HepG2 (cell line): ENCODE measurements around the gene SIK3. TPM values are rescaled to one million over a fixed set of nuclear protein-coding genes. Genes with fewer than 3 reads are reported as not detected.

Experiments
- ATF3 ChIP-seq: sonication (generic); formaldehyde crosslinking; IDR thresholded peaks from 2 replicates; pipeline ENCODE4 v1.4.0; 2020; ENCODE audit warnings: missing genetic modification reagents
- BHLHE40 ChIP-seq: IDR thresholded peaks from 2 replicates; pipeline ENCODE4 v1.6.1; 2011; ENCODE audit warnings: low read length, improper control_type of control experiment
- CBX2 ChIP-seq, 2 experiments: fragments of 200-600 bp in 1 of 2; sonication (generic); formaldehyde crosslinking in 1 of 2; IDR thresholded peaks; 2 replicates each; pipeline versions ENCODE4 v1.7.0 to v1.8.1; 2018 to 2022; ENCODE audit warnings: low read depth in 2 of 2, low read length in 1 of 2, mild to moderate bottlenecking in 1 of 2, missing genetic modification reagents in 1 of 2
- FIP1L1 ChIP-seq: fragments of 200-400 bp; formaldehyde crosslinking; IDR thresholded peaks from 2 replicates; pipeline ENCODE4 v1.6.1; 2018; ENCODE audit warnings: low read depth, mild to moderate bottlenecking, low read length, moderate library complexity, borderline replicate concordance; ENCODE audit not compliant: insufficient read depth
- KAT7 ChIP-seq: IDR thresholded peaks from 2 replicates; pipeline ENCODE4 v1.6.1; 2018; ENCODE audit warnings: borderline replicate concordance, missing compliant biosample characterization
- NR0B2 ChIP-seq: sonication (generic); formaldehyde crosslinking; IDR thresholded peaks from 2 replicates; pipeline ENCODE4 v1.4.0; 2020; ENCODE audit warnings: mild to moderate bottlenecking, missing genetic modification reagents
- PATZ1 ChIP-seq: sonication (generic); formaldehyde crosslinking; IDR thresholded peaks from 2 replicates; pipeline ENCODE4 v1.4.0; 2020; ENCODE audit warnings: missing genetic modification reagents
- PPARG ChIP-seq: conservative IDR thresholded peaks from 2 replicates; pipeline ENCODE4 v1.6.1; 2016; ENCODE audit warnings: missing biosample characterization, missing genetic modification reagents
- PRMT3 ChIP-seq: sonication (generic); formaldehyde crosslinking; IDR thresholded peaks from 2 replicates; pipeline ENCODE4 v1.8.1; 2022; ENCODE audit warnings: low read depth, mild to moderate bottlenecking, moderate library complexity, missing genetic modification reagents, borderline replicate concordance
- REPIN1 ChIP-seq: sonication (generic); formaldehyde crosslinking; IDR thresholded peaks from 2 replicates; pipeline ENCODE4 v1.8.0; 2022; ENCODE audit warnings: missing genetic modification reagents, low read depth, mild to moderate bottlenecking, borderline replicate concordance
- TEAD2 ChIP-seq: sonication (generic); formaldehyde crosslinking; IDR thresholded peaks from 2 replicates; pipeline ENCODE4 v1.9.0; 2021; ENCODE audit warnings: missing genetic modification reagents
- THAP8 ChIP-seq: sonication (generic); formaldehyde crosslinking; IDR thresholded peaks from 2 replicates; pipeline ENCODE4 v1.5.1; 2020; ENCODE audit warnings: missing genetic modification reagents, mild to moderate bottlenecking, borderline replicate concordance
- ZHX1 ChIP-seq: sonication (generic); formaldehyde crosslinking; IDR thresholded peaks from 2 replicates; pipeline ENCODE4 v1.8.1; 2022; ENCODE audit warnings: low read depth, mild to moderate bottlenecking, missing genetic modification reagents
- ZNF207 ChIP-seq: fragments of 450-650 bp; IDR thresholded peaks from 2 replicates; pipeline ENCODE4 v1.6.1; 2016; ENCODE audit warnings: antibody characterized with exemption, borderline replicate concordance
- ZNF263 ChIP-seq: sonication (generic); formaldehyde crosslinking; IDR thresholded peaks from 2 replicates; pipeline ENCODE4 v1.4.0; 2020; ENCODE audit warnings: missing genetic modification reagents
- ZNF382 ChIP-seq: sonication (generic); formaldehyde crosslinking; IDR thresholded peaks from 2 replicates; pipeline ENCODE4 v1.5.0; 2020; ENCODE audit warnings: missing genetic modification reagents, mild to moderate bottlenecking, borderline replicate concordance
- ZNF432 ChIP-seq: sonication (generic); formaldehyde crosslinking; IDR thresholded peaks from 2 replicates; pipeline ENCODE4 v1.5.0; 2020; ENCODE audit warnings: missing genetic modification reagents, mild to moderate bottlenecking, borderline replicate concordance
- ZNF549 ChIP-seq: sonication (generic); formaldehyde crosslinking; IDR thresholded peaks from 2 replicates; pipeline ENCODE4 v1.5.0; 2020; ENCODE audit warnings: missing genetic modification reagents
- ZNF660 ChIP-seq: sonication (generic); formaldehyde crosslinking; IDR thresholded peaks from 2 replicates; pipeline ENCODE4 v1.5.1; 2020; ENCODE audit warnings: mild to moderate bottlenecking, low read depth, missing genetic modification reagents, borderline replicate concordance
- ZNF740 ChIP-seq: sonication (generic); formaldehyde crosslinking; IDR thresholded peaks from 2 replicates; pipeline ENCODE4 v1.4.0; 2020; ENCODE audit warnings: missing genetic modification reagents
- polyA plus RNA-seq, 8 experiments: library from polyadenylated mRNA; depleted of rRNA in 3 of 8; stranded (reverse) in 7 of 8; unstranded in 1 of 8; fragments of >200 nt; fragmentation: Illumina TruSeq in 4 of 8; extraction: Trizol in 4 of 8; gene quantifications; 2 replicates each; pipeline versions ENCODE4 v1.2.1 to v1.2.3, GENCODE V29; 2011 to 2016; ENCODE audit warnings: low read depth in 4 of 8, missing spikeins in 1 of 8, mixed read lengths in 1 of 8; ENCODE audit not compliant: insufficient read depth in 1 of 8
- total RNA-seq, 5 experiments: library from RNA; depleted of rRNA; stranded (reverse); fragments of >200 nt; fragmentation: Illumina TruSeq; extraction: Trizol; gene quantifications; 2 replicates each; pipeline ENCODE4 v1.2.3, GENCODE V29; 2016; ENCODE audit warnings: low read depth in 1 of 5

Gene SIK3
- total and polyA plus RNA-seq, 2 of the 13 experiments (the other 11 are each of a cell fraction or from before 2014, with no cell fraction given) = 5.7 to 9.8 TPM

- no peak for TF ChIP-seq ZHX1
- TF ChIP-seq ZNF660 (CRISPR knock-in tag) = no peak
- TF ChIP-seq ZNF432 (CRISPR knock-in tag) = no peak
- no peak for TF ChIP-seq CBX2 (IDR thresholded peaks at IDR 0.05; ENCODE audit: low read depth, low read length)
- TF ChIP-seq CBX2 (CRISPR knock-in tag; IDR thresholded peaks at IDR 0.05; ENCODE audit: low read depth) = no peak
- TF ChIP-seq BHLHE40 = no peak
- TF ChIP-seq THAP8 (CRISPR knock-in tag) = no peak
- 0 out of 2 replicates have a peak, but pooled peaks have one; percentile 4 for TF ChIP-seq ZNF740 (CRISPR knock-in tag)
- no peak for TF ChIP-seq ZNF207
- peak; percentile 91 for TF ChIP-seq PATZ1 (CRISPR knock-in tag)
- TF ChIP-seq REPIN1 (CRISPR knock-in tag) = peak; percentile 85; the same call in 1 of the 2 replicates
- no peak; the same call in 1 of the 2 replicates for TF ChIP-seq ZNF263
- no peak for TF ChIP-seq ATF3 (CRISPR knock-in tag)
- TF ChIP-seq PPARG = no peak; the same call in 1 of the 2 replicates
- no peak for TF ChIP-seq ZNF549 (CRISPR knock-in tag)
- TF ChIP-seq KAT7 (CRISPR knock-in tag) = no peak
- peak; percentile 58; the same call in 1 of the 2 replicates for TF ChIP-seq NR0B2 (CRISPR knock-in tag)
- no peak for TF ChIP-seq TEAD2 (CRISPR knock-in tag)
- no peak for TF ChIP-seq ZNF382 (CRISPR knock-in tag)
- TF ChIP-seq PRMT3 (CRISPR knock-in tag) = no peak
- TF ChIP-seq FIP1L1 = no peak
These were observed 268.6 kb downstream of the SIK3 start, which contains the start of gene APOC3 (continued) for GRCh38 chr11:116829525-116830183.
